Gastroesophageal sphincter (tissue), 3 donors: Measurements from ENCODE around the gene TANGO2.

Source experiments
- EP300 ChIP-seq: sonication (generic); formaldehyde crosslinking; IDR thresholded peaks from one replicate; pipeline ENCODE4 v1.6.1; 2017; ENCODE audit warnings: antibody characterized with exemption, mild to moderate bottlenecking
- POLR2A ChIP-seq, 2 donors: fragments of 450-650 bp; IDR thresholded peaks; one replicate each; pipeline ENCODE4 v1.6.1; 2017; ENCODE audit warnings: antibody characterized with exemption in 2 of 2, mild to moderate bottlenecking in 2 of 2, moderate library complexity in 1 of 2
- POLR2AphosphoS5 ChIP-seq: sonication (generic); formaldehyde crosslinking; IDR thresholded peaks from one replicate; pipeline ENCODE4 v1.6.1; 2017; ENCODE audit warnings: antibody characterized with exemption
- TF ChIP-seq, protein P1 (sequence below), 4 experiments: fragments of 200-600 bp in 2 of 4; fragments of 450-650 bp in 2 of 4; sonication (generic) in 1 of 4; IDR thresholded peaks; one replicate each; pipeline ENCODE4 v1.5.1; 2017 to 2019; ENCODE audit warnings: antibody characterized with exemption in 4 of 4, mild to moderate bottlenecking in 2 of 4, moderate library complexity in 2 of 4

DNA sequence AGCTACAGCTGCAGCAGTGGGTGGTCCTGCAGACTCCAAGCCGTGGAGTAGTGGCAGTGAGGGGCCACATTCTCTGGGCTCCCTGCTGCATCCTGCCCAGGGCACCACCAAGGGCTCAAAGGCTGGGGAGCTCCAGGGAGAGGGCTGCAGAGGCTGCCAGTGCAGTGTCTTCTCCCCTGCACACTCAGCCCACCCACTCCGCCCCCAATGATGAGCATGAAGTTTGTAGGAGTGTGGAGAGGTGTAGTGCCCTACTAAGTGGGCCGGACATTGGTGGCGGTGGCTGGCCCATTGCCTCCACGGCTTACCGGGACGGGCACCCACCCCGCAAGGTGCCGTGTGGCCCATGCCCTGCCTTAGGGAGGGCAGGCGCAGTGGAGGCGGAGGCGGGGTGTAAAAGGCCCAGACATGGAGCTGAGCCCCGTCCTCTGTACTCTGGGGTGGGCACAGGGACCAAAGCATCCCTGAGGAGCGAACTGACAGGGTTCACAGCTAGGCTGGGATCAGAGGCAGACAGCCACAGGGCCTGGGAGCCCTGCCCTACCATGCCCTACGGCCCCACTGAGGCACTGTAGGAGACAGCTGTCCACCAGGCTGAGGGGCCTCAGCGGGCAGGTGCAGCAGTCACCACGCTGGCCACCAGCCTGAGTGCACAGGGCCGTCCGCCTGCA, 23.2 kb upstream of the TANGO2 start:
- TF ChIP-seq EP300 (no peak), POLR2A (IDR thresholded peaks at IDR 0.05) (no peak), POLR2AphosphoS5 (no peak)
- TF ChIP-seq, protein P1, sequence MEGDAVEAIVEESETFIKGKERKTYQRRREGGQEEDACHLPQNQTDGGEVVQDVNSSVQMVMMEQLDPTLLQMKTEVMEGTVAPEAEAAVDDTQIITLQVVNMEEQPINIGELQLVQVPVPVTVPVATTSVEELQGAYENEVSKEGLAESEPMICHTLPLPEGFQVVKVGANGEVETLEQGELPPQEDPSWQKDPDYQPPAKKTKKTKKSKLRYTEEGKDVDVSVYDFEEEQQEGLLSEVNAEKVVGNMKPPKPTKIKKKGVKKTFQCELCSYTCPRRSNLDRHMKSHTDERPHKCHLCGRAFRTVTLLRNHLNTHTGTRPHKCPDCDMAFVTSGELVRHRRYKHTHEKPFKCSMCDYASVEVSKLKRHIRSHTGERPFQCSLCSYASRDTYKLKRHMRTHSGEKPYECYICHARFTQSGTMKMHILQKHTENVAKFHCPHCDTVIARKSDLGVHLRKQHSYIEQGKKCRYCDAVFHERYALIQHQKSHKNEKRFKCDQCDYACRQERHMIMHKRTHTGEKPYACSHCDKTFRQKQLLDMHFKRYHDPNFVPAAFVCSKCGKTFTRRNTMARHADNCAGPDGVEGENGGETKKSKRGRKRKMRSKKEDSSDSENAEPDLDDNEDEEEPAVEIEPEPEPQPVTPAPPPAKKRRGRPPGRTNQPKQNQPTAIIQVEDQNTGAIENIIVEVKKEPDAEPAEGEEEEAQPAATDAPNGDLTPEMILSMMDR (IDR thresholded peaks at IDR 0.05), result no peak
